ENCODE measurements around the gene CHD9.

Gene CHD9

GRCh38 chr16:53150769-53151168, 96.0 kb downstream of the CHD9 start:
- no peak for TF ChIP-seq CTCF (IDR thresholded peaks at IDR 0.05; ENCODE audit: insufficient read depth, low read depth, low read length, missing control alignments)

GRCh38 chr16:53152329-53152728, 97.5 kb downstream of the CHD9 start:
- peak; percentile 17 for DNase-seq (ENCODE audit: low read depth)
- TF ChIP-seq CTCF (IDR thresholded peaks at IDR 0.05; ENCODE audit: insufficient read depth, low read depth, low read length, missing control alignments): no peak

More at GRCh38 chr16:53150769-53151168, 96.0 kb downstream of the CHD9 start:
- DNase-seq (ENCODE audit: low read depth): no peak
- H3K4me3 ChIP-seq (ENCODE audit: low read depth, low read length): no peak overlapping the region

GRCh38 chr16:53153130-53153529, 98.3 kb downstream of the CHD9 start:
- no peak overlapping the region for H3K4me3 ChIP-seq (ENCODE audit: low read depth, low read length)
- TF ChIP-seq CTCF (IDR thresholded peaks at IDR 0.05; ENCODE audit: insufficient read depth, low read depth, low read length, missing control alignments): no peak
- DNase-seq (ENCODE audit: low read depth): no peak

More at GRCh38 chr16:53152329-53152728, 97.5 kb downstream of the CHD9 start:
- no peak overlapping the region for H3K4me3 ChIP-seq (ENCODE audit: low read depth, low read length)

GRCh38 chr16:53154513-53154912, 99.7 kb downstream of the CHD9 start:
- DNase-seq (ENCODE audit: low read depth): no peak
- no peak overlapping the region for H3K4me3 ChIP-seq (ENCODE audit: low read depth, low read length)
- no peak for TF ChIP-seq CTCF (IDR thresholded peaks at IDR 0.05; ENCODE audit: insufficient read depth, low read depth, low read length, missing control alignments)

GRCh38 chr16:53156516-53156915, 101.7 kb downstream of the CHD9 start:
- no peak overlapping the region for H3K4me3 ChIP-seq (ENCODE audit: low read depth, low read length)
- no peak for DNase-seq (ENCODE audit: low read depth)
- no peak for TF ChIP-seq CTCF (IDR thresholded peaks at IDR 0.05; ENCODE audit: insufficient read depth, low read depth, low read length, missing control alignments)

GRCh38 chr16:53159781-53160436, 105.1 kb downstream of the CHD9 start:
- DNase-seq (ENCODE audit: low read depth): peak; percentile 71
- TF ChIP-seq CTCF (IDR thresholded peaks at IDR 0.05; ENCODE audit: insufficient read depth, low read depth, low read length, missing control alignments): peak; percentile 65
- H3K4me3 ChIP-seq (ENCODE audit: low read depth, low read length): no peak overlapping the region

GRCh38 chr16:53166099-53166498, 111.3 kb downstream of the CHD9 start:
- no peak for DNase-seq (ENCODE audit: low read depth)
- no peak overlapping the region for H3K4me3 ChIP-seq (ENCODE audit: low read depth, low read length)
- TF ChIP-seq CTCF (IDR thresholded peaks at IDR 0.05; ENCODE audit: insufficient read depth, low read depth, low read length, missing control alignments): no peak
